Activated T-helper 1 cell treated with Interleukin-2 at 50 U/mL for 16 hours (primary cell): Measurements from ENCODE around the gene PLEK.
"Not testable (repeated sequence)": the region's sequence is repeated elsewhere in the genome, so short reads cannot be mapped to it uniquely, and the experiment has no call there.

ENCODE experiments used
- DNase-seq: peaks from one replicate; pipeline ENCODE4 v3.0.0-alpha.2; 2020; ENCODE audit warnings: low read depth

PLEK gene

GRCh38 chr2:68352651-68353391 lies 12.3 kb upstream of the PLEK start:
- no peak for DNase-seq

- DNase-seq = no peak
These were observed 8.4 kb upstream of the PLEK start for GRCh38 chr2:68356599-68357239.

GRCh38 chr2:68357605-68358337 lies 7.3 kb upstream of the PLEK start:
- DNase-seq = no peak

DNA sequence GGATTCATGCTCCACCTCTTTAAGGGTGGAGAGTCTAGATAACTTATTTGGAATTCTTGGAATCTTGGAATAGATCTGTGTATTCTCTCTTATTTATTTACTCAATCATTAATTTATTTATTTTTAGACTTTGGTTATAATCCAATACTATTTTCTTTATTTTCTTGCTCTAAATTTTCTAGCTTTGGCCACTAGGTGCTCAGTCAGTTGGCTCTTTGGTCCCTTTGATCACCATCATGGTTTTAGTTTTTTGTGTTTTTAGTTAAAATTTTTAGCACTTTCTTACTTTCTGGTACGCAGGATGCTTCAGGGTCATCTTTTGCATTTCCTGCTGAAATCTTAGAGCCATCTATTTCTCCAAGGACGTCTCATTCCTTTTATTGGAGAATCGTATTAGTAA lies 5.2 kb upstream of the PLEK start:
- no peak for DNase-seq

DNA sequence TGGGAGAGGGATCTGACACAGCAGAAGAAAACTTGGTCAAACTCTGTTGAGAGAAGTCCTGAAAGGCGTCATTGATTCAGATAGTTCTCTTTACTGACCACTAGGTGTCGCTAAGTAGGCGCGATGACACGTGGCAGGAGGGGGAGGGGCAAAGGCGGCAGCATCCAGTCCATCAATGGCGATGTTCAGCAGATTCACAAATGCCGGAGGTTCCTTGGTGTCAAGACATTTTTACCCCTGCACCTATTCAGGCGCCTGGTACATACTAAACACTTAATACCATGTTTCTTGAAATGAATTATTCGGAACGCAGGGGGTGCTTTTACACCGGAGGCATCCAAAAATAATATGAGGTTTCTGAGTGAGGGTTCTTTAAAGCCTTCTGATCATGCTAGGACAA lies 3.0 kb upstream of the PLEK start:
- DNase-seq = peak; percentile 58

GRCh38 chr2:68362749-68363148 lies 2.3 kb upstream of the PLEK start:
- DNase-seq = no peak

- DNase-seq = no peak
These were observed 1.4 kb upstream of the PLEK start for GRCh38 chr2:68363721-68364120.

- no peak for DNase-seq
These were observed 1.0 kb downstream of the PLEK start for GRCh38 chr2:68366083-68366560.

GRCh38 chr2:68367953-68368653 lies 3.0 kb downstream of the PLEK start:
- DNase-seq = no peak

- no peak for DNase-seq
These were observed 3.7 kb downstream of the PLEK start for GRCh38 chr2:68368654-68369336.

- no peak for DNase-seq
These were observed 4.3 kb downstream of the PLEK start for GRCh38 chr2:68369337-68369734.

GRCh38 chr2:68371138-68371537 lies 6.1 kb downstream of the PLEK start:
- DNase-seq = no peak

- DNase-seq = no peak
These were observed 6.5 kb downstream of the PLEK start for GRCh38 chr2:68371581-68371980.

DNA sequence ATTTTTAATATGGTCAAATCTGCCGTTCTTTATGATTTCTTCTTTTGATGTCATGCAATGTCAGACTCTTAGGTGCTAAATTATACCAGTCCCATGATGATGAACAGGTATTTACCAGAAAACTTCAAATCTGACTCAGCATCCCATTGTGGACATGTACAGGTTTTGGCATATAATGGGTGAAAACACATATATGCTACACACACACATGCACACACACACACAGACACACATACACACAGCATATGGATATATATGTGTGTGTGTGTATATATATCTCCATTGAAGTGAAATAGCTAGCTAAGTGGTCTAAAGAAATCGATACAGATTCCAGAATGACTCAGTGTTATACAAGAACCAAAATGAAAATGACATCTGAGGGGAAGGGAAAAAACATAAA lies 7.4 kb downstream of the PLEK start:
- DNase-seq = no peak

DNA sequence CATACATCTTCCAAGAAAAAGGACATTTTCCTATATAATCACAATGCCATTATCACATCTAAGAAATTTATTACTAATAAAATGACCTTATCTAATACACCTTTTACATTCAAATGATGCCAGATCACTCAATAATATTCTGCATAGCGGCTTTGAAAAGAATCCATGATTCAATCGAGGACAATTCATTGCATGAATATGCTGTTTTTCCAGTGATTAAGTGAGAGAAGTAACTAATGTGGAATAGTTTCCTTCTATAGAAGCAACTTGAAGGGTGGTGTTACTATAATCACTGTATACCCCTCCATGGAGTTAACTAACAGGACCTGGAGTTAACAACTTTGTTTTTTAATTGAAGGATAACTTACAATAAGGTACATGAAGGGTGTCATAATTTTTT lies 9.1 kb downstream of the PLEK start:
- DNase-seq = no peak

DNA sequence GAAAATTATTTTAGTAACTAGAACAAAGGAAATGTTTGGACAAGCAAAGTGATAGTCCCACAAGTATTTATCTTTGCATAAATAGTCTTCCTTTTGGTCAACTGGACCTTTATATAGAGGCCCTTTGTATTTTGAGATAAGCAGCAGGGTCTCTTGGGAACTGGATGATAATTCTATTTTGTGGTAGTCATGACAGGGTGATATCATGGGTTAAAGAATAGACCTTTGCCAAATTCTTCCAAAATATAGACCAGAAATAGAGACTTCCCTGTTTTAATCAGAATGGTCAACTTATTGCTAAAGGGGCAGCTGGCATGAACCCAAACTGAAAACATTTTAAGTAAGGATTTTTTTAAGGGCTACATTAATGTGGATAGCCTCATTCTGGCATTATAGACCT lies 10.5 kb downstream of the PLEK start:
- DNase-seq = no peak

GRCh38 chr2:68377137-68377780 lies 12.2 kb downstream of the PLEK start:
- no peak for DNase-seq

DNA sequence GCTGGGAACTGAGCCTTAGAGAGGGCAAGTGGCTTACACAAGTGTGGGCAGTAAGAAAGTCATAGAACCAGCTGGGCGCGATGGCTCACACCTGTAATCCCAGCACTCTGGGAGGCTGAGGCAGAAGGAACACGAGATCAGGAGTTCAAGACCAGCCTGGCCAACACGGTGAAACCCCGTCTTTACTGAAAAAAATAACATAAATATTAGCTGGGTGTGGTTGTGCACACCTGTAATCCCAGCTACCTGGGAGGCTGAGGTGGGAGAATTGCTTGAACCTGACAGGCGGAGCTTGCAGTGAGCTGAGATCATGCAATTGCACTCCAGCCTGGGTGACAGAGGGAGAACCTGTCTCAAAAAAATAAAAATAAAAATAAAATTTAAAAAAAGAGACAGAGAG lies 13.7 kb downstream of the PLEK start:
- DNase-seq = not testable (repeated sequence)

GRCh38 chr2:68379184-68379708 lies 14.2 kb downstream of the PLEK start:
- DNase-seq = no peak

GRCh38 chr2:68383778-68384177 lies 18.7 kb downstream of the PLEK start:
- no peak for DNase-seq

- no peak for DNase-seq
These were observed 19.5 kb downstream of the PLEK start for GRCh38 chr2:68384485-68385107.
